Measurements from ENCODE around the gene MAP3K15.
"Not testable (repeated sequence)": the region's sequence is repeated elsewhere in the genome, so short reads cannot be mapped to it uniquely, and the experiment has no call there.

The MAP3K15 gene

DNA sequence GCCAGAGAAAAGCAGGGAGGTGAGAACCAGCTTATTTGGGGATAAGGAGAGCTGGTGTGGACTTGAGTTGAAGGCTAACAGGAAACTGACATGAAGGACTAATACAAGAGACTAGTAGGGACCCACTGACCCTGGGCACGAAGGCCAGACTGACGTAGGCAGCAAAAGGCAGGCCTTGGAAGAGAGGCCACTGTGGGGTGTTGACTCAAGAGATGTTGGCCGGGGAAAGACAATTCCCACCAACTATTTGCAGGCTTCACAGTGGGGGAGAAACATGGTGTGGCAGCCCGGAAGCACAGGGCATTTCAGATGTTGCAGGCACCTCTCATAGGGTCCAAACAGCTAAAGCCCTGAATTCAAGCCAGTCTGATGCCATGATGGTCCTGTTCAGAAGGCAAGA, 24.4 kb upstream of the MAP3K15 start:
- no peak for DNase-seq

DNA sequence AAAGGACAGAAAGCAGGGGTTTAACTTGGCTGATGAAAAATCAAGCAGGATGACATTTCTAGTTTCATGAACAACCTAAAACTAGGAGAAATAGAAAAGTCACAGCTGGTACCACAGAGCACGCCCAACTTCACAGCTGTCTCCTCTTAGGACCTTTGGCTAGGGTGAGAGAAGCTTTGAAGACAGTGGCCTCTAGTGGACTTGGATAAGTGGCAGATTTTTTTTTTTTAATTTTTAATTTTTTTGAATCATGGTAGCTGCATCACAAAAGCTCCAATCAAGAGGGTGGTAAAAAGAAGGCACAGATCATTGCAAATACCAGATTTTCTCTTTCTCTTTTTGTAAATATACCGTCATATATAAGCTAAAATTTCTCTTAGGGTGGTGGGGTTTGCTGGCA, 20.2 kb upstream of the MAP3K15 start:
- peak; percentile 20 for DNase-seq

DNA sequence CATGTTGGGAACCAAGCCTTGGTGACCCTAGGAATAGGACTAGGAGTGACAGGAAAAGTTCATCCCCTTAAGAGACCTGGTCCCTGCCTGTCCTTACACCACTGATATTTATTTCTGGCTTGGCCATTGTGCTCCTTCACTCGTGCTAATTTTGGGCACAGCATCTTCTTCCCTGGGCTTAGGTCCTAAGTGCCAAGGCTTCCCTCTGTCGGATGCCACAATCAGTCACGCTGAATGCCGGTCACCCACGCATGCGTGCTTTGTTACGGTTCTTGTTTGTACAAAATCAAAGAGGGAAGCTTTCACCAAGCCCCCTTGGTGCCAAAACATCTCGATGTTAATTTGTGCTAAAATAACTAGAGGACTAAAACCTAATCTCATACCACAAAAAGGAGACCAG, 17.4 kb upstream of the MAP3K15 start:
- no peak for DNase-seq

DNA sequence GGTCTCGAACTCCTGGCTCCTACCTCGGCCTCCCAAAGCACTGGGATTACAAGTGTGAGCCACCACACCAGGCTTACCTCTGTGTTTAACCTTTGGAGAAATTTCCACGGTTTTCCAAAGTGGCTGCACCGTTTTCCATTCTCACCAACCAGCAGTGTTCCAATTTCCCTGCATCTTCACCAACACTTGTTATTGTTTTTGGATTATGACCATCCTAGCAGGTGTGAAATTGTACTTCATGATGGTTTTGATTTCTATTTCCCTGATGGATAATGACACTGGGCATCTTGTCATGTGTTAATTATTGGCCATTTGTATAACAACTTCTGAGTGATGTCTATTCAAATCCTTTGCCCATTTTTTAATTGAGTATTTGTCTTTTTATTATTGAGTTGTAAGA, 2.7 kb upstream of the MAP3K15 start:
- no peak for DNase-seq

DNA sequence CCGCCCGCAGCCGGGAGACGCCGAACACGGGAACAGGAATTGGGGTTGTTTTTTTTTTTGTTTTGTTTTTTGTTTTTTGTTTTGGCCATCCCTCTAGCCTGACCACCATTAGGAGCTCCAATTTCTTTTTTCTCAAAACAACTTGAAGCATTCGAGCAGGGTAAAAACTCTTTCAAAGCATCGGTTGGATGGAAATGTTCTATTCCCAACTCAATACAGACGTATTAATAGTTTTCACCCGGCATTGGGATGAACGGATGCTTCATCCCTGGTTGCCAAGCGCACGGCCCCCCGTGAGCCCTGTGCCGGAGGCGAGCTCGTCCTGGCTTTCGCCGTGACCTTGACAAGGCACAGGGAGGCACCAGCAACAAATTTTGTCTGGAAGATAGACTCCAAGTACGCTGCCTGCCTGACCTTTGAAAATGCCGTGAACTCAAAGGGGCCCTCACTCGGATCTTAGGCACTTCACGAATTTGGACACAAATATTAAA, 352 bp upstream of the MAP3K15 start:
- no peak for DNase-seq

DNA sequence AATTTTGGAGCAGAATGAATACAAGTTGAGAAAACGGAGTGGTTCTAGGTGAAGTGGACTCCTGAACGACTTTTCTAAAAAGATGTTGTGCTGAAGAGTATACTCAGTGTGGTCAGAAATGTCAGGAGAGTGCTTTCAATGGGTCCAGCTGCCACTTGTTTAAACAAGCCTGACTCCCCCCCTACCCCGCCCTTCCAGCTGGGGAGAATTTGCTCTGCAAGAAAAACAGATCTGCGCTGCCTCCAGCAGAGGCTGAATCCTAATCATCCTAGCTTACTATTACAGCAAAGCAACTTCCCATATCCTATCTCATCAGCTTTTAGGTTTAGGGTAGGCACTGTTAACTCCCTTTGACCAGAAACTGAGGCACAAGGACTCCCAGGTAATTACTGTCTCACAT, 1.9 kb downstream of the MAP3K15 start:
- DNase-seq, result no peak

DNA sequence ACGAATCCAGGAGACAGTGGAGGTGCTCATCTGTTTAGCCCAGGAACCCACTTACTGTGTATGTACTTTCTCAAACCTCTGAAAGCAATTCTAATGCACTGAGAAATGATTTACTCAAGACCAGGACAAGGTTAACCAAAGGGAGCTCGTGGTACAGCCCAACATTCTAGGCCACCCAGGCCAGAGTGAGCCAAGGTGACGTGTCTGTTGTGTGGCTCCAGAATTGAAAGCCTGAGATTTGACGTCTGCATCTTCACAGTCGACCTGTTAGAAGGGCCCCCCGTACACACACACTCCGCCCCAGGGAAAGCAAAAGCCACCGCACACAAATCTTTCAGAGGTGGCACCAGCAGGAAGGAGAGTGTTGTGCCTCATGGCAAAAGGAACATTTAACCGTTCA, 2.3 kb downstream of the MAP3K15 start:
- no peak for DNase-seq

DNA sequence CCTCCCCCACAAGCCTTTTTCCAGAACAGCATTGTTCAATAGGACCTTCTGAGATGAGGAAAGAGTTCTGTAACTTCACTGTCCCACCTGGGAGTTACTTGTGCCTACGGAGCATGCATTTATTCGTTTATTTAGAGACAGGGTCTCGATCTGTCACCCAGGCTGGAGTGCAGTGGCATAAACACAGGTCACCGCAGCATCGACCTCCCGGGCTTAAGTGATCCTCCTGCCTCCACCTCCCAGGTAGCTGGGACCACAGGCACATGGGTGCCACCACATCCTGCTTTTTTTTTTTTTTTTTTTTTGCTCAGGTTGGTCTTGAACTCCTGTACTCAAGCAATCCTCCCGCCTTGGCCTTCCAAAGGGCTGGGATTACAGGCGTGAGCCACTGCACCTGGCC, 2.9 kb downstream of the MAP3K15 start:
- DNase-seq, result no peak

DNA sequence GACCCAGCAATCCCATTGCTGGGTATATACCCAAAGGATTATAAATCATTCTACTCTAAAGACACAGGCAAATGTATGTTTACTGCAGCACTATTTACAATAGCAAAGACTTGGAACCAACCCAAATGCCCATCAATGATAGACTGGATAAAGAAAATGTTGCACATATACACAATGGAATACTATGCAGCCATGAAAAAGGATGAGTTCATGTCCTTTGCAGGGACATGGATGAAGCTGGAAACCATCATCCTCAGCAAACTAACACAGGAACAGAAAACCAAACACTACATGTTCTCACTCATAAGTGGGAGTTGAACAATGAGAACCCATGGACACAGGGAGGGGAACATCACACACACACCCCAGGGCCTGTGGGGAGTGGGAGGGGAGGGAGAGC, 3.5 kb downstream of the MAP3K15 start:
- DNase-seq, result not testable (repeated sequence)

DNA sequence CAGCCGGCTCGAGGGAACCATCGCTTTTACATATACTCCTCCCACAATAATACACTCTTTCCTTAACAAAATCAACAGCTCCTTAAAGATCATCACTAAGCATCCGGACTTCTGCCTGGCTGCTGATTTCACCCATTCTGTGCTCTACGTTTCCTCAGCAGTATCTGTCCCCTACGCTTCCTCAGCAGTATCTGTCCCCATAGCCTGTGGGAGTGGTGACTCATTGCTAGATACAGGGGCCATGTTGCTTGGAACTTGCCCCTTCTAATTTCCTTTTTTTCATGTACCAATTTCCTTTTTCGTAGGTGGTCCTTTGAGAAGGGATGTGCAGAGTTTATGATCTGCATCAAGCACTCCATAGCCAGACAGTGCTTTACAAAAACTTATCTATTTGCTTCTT, 18.6 kb downstream of the MAP3K15 start:
- no peak for DNase-seq

DNA sequence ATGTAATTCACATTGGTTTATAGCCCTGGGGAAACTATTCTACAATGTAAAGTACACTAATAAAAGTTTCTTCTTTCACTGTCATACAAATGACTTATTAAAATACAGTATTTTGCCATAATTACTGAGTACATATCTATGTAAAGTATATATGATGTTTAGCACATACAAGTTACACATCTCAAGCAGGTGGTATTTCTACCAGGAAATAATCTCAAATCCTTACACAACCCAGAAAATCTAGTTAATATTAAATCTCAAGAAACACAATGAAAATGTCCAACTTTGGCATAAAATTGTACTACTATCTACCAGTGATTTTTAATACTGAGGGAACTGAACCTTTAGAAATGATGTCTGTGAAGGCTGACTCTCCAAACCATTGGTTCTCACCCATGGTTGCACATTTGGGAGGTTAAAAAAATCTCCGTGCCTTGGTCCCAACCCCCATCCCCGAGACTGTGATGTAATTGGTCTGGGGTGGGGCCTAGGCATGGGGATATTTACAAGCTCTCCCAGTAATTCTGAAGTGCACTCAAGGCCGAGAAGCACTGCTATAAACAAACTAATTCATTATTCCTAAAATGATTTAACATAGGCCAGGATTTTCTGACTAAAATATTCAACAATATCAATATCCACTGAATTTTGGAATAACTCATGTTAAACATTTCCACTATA, 27.6 kb downstream of the MAP3K15 start:
- DNase-seq, result no peak

DNA sequence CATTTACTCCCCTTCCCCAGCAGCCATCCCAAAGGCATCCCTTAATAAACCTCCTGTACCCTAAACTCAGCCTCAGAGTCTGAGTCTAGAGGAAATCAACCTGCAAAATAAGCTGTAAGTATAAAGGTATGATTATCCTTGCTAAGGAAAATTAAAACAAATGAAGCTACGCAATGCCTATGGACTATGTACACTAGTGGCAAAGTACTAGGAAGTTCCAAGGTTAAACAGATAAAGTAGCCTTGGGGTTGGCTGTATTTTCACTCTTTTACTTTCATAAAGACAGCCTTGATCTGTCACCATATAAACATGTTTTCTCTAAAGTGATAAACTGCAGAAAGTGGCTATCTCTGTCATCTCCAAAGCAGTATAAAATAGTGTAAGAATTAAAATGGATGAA, 35.9 kb downstream of the MAP3K15 start:
- DNase-seq, result no peak

DNA sequence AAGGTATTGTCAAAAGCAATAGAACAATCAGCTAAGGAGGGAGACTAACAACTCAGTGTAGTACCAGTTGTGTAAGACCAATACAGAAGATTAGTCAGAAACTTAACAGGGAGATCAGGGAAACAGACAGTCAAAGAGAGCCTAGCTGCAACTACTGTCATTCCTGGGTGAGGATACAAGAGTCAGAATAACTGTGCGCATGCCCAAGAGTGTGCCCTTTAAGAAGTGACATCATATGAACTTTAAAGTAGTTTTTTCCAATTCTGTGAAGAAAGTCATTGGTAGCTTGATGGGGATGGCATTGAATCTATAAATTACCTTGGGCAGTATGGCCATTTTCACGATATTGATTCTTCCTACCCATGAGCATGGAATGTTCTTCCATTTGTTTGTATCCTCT, 46.9 kb downstream of the MAP3K15 start:
- not testable (repeated sequence) for DNase-seq

DNA sequence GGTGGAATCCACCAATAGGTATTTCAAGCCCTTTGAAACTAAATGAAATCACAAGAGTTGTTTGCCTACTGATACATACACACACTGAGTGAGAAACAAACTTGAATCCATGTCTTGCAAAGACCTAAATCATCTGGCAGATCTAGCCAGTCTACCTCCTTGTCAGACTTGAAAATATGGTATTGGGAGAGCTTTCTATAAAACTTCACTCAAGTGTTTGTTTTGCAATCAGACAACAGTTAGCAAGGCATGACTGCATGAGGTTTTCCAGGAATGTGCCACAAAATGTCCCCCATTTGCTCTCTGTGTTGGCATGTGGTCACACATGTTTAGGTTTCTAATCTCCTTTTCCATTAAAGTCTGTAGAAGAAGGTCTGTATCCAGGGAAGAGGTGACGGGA, 52.4 kb downstream of the MAP3K15 start:
- no peak for DNase-seq

DNA sequence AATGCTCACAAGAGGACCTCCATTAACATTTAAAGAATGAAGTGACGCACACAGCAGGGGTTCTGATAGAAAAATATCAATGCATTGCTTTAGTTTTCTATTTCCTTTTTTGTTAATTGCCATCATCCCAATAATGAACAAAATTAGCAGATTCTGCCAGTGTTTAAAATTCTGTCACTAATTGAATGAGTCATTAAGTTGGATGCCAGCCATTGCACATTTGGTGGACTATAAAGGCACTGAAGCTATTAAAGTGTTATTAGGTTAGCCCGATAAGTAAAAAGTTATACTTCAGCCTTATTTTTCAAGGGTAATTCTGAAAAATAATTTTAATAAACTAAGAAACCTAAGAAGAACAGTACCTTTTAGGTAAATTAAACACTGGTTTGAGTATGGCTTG, 53.1 kb downstream of the MAP3K15 start:
- no peak for DNase-seq

DNA sequence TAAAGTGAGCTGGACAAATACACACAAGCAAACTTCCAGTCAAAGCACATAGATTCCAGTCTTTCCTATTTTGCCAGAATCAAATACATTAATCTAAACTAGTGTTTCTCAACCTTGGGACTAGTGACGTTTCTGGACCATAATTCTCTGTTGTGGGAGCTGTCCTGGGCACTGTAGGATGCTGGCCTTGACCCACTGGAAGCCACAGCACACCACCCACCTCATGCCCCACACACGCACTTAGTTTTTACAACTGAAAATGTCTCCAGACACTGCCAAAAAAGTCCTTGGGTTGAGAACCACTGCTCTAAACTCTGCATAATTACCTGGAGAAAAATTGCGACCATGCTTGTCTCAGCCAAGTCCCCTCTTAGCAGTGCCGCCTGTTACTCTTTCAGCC, 57.6 kb downstream of the MAP3K15 start:
- DNase-seq, result no peak

DNA sequence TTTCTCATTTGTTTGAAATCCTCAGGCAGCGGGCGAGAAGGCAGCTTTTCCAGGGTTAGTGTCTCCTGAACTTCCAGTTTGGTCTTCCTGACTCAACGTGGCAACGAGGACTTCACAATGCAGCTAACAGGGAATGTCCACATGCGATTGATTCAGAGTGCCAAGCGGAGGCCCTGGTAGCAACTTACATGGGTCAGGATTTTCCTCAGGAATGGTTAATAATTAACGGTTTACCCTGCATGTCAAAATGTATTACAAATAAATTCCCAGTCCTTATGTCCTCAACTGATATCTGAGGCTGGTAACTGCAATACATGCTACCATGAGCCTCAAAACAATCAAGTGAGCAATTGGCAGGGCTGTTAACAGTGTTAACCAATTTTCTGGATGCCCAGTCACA, 67.2 kb downstream of the MAP3K15 start:
- DNase-seq, result no peak

DNA sequence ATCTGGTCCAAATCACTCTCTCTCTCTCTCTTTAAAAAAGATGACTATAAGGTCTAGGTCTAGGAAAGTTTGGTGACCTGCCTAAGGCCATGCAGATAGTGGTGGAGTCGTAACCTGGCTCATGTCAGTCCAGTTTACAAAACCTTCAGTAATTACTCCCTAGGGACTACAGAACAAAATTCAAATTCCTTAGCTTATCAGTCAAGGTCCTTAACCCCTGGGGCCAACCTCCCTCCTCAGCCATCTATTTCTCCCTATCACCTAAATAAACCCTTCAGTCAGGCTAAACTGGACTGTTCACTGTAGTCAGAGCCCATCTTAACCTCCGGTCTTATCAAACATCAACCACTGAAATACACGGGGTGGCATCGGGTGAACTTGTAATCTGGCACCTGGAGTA, 68.9 kb downstream of the MAP3K15 start:
- DNase-seq, result no peak

DNA sequence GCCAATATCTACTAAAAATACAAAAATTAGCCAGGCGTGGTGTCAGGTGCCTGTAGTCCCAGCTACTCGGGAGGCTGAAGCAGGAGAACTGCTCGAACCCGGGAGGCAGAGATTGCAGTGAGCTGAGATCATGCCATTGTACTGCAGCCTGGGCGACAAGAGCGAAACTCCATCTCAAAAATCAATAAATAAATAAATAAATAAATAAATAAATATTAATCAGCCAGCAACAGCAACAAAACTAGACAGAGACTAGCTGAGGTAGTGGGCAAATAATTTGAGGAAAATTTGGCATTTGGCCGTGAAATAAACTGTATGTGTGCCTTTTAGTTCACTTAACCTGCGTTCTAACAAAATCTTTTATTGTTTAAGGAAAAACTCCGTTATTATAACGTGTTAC, 69.5 kb downstream of the MAP3K15 start:
- DNase-seq, result not testable (repeated sequence)

DNA sequence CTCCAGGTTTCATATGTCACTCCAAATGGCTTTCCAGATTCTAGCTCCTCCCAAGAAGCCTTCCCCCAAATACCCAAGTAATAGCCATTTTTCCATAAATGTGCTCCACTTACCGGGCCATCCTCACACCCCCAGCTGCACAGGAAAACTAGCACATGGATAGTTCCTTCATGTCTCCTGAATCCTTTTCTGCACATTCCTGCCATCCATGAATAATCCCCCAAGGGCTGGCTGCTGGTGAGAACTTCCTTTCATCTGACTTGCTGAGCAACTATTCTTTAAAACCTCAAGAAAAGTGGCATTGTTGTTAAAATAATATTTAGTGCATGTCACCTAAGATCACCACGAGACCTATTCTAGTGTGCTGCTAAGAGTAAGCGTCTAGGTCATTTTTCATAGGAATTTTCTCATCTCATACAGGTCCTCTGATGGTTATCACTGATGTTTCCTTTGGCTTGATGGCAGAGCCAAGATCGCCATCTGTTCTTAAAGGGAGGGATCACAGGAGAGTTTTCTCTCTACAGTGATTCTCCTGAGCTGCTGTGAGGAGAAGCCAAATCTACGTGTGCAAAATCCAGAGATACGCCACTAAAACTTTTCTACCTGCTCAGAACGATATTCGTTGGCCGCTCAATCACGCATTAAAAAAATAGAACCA, 71.3 kb downstream of the MAP3K15 start:
- DNase-seq, result no peak

DNA sequence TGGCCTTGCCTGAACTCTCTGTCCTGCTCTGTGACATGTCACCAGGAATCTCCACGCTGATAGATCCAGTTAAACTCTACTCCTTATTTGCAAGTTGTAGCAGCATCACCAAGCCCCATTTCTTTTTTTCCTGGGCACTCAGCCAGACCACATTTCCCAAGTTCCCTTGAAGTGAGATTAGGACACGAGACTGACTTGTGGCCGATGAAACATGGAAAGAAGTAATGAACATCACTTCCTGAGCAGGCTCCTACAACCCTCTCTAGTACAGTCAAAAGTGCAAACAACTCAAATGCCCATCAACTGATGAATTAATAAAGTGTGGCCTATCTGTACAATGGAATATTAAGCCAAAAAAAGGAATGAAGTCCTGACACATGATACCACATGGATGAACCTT, 74.6 kb downstream of the MAP3K15 start:
- peak; percentile 53 for DNase-seq

DNA sequence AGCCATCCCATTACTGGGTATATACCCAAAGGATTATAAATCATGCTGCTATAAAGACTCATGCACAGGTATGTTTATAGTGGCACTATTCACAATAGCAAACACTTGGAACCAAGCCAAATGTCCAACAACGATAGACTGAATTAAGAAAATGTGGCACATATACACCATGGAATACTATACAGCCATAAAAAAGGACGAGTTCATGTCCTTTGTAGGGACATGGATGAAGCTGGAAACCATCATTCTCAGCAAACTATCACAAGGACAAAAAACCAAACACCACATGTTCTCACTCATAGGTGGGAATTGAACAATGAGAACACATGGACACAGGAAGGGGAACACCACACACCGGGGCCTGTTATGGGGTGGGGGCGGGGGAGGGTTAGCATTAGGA, 92.6 kb downstream of the MAP3K15 start:
- DNase-seq, result not testable (repeated sequence)

DNA sequence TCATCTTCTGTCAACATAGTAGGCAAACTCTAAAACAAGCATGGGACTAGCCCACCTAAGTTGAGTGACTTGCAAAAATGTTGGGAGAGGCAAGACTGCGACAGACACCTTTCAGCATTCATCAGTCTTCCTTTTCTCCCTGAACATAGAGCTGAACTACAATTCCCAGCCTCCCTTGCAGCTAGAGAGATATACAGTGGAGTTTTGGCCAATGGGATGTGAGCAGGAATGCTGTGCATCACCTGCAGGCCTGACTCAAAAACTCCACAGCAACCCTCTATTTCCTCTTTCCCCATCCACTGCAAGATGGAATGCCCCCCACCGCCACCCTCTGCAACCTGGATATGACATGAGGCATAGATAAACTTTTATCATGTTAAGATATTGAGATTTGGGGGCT, 105.0 kb downstream of the MAP3K15 start:
- DNase-seq, result no peak

DNA sequence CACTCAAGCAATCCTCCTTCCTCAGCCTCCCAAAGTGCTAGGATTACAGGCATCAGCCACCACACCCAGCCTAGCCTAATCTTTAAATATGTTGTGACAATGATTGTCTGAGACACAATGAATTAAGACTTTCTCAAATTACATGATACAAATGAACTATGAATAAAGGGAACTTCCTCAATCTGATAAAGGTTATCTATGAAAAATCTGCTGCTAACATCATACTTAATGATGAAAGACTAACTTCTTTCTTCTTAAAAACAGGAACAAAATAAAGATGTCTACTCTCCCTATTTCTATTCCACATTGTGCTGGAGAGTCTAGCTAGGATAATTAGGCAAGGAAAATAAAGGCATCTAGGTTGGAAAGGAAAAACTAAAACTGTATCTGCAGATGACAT, 111.6 kb downstream of the MAP3K15 start:
- DNase-seq, result no peak

DNA sequence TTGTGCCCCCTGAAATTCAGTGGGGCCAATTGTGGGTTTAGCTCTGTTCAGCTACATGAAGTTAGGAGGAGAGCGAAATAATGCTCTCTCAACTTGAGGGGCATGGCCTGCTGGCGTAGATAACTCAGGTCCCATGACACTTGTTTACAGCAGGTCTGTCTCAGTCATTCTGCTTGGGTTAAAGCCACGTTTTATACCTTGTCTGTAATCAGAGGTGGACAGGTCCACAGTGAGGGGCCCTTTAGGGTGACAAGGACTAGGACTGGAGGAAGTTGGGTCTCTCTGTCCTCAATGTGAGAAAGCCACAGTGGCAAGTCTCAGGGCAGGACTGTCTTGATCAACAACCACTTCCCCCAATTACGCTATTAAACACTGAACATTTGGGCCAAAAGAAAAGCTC, 122.6 kb downstream of the MAP3K15 start:
- DNase-seq, result no peak
